Activated CD4-positive, alpha-beta T cell treated with anti-CD3 and anti-CD28 coated beads, Interleukin-2, amount 10 ng/mL, durations not matched to agents 24 days and 14 days (primary cell): ENCODE results near the gene MAFB. TPM values are rescaled to one million over a fixed set of nuclear protein-coding genes. Genes with fewer than 3 reads are reported as not detected.
A peak's percentile ranks its signal among the peaks of the same experiment; 100 is the strongest.
"Not testable (repeated sequence)": the region's sequence is repeated elsewhere in the genome, so short reads cannot be mapped to it uniquely, and the experiment has no call there.

Experiments
- DNase-seq: peaks from one replicate; pipeline ENCODE4 v3.0.0; 2022
- H3K27ac Mint-ChIP-seq: one replicate; pipeline ENCODE4 v1.8.0; 2022; ENCODE audit warnings: mild to moderate bottlenecking, mixed read lengths
- H3K27me3 Mint-ChIP-seq: one replicate; pipeline ENCODE4 v1.8.0; 2022; ENCODE audit warnings: mixed read lengths
- H3K36me3 Mint-ChIP-seq: one replicate; pipeline ENCODE4 v1.8.0; 2022; ENCODE audit warnings: low read depth, mild to moderate bottlenecking, mixed read lengths
- H3K4me1 Mint-ChIP-seq: one replicate; pipeline ENCODE4 v1.8.0; 2021; ENCODE audit warnings: mixed read lengths
- H3K4me3 Mint-ChIP-seq: one replicate; pipeline ENCODE4 v1.8.0; 2022; ENCODE audit warnings: mild to moderate bottlenecking, moderate library complexity, mixed read lengths
- H3K9me3 Mint-ChIP-seq: one replicate; pipeline ENCODE4 v1.8.0; 2021; ENCODE audit warnings: mixed read lengths
- intact Hi-C: fragments of 100-400 bp; cut with micrococcal nuclease; formaldehyde crosslinking; loops from one replicate; pipeline ENCODE4 v1.15.1; 2023
- total RNA-seq: library from RNA; stranded (reverse); gene quantifications from 2 replicates; pipeline ENCODE4 v1.2.3, GENCODE V29; 2022

The MAFB gene
- total RNA-seq, result 0.93 and 1.2 TPM in 2 replicates

- Mint-ChIP-seq H3K36me3 (no peaks in the 10 kb centered on the region), H3K27me3 (peaks cover 83% of the 10 kb centered on the region), H3K9me3 (no peaks in the 10 kb centered on the region), H3K4me1 (peaks cover 9% of the 10 kb centered on the region), H3K27ac (peak within 1 kb of the TSS; percentile 20), H3K4me3 (peak within 1 kb of the TSS; percentile 77)
- DNase-seq, result peak; percentile 79
- intact Hi-C loops, result no loop called here
These were observed at the start of gene MAFB for GRCh38 chr20:40689100-40689942. MAFB (minus strand) TSS chr20:40689236; CDS start chr20:40688850, 386 bp downstream.

- H3K27me3 Mint-ChIP-seq, result peaks cover 10% of the 10 kb centered on the region
- H3K9me3 Mint-ChIP-seq, DNase-seq, H3K36me3 Mint-ChIP-seq, H3K4me1 Mint-ChIP-seq, intact Hi-C loops, H3K4me3 Mint-ChIP-seq, H3K27ac Mint-ChIP-seq: not testable (repeated sequence)
These were observed 47.4 kb upstream of the MAFB start for GRCh38 chr20:40736468-40736867.

- no peaks in the 10 kb centered on the region for H3K36me3 Mint-ChIP-seq
- H3K4me3 Mint-ChIP-seq, result no peak overlapping the region
- no peaks in the 10 kb centered on the region for H3K4me1 Mint-ChIP-seq
- no peaks in the 10 kb centered on the region for H3K9me3 Mint-ChIP-seq
- H3K27ac Mint-ChIP-seq, result no peak overlapping the region
- intact Hi-C loops, result no loop called here
- no peak for DNase-seq
- H3K27me3 Mint-ChIP-seq, result peaks cover 20% of the 10 kb centered on the region
These were observed 40.0 kb upstream of the MAFB start for GRCh38 chr20:40728996-40729395.

GRCh38 chr20:40728470-40728869, 39.4 kb upstream of the MAFB start:
- Mint-ChIP-seq H3K9me3 (no peaks in the 10 kb centered on the region), H3K4me1 (no peaks in the 10 kb centered on the region), H3K36me3 (no peaks in the 10 kb centered on the region), H3K27ac (no peak overlapping the region), H3K4me3 (no peak overlapping the region), H3K27me3 (peaks cover 15% of the 10 kb centered on the region)
- no peak for DNase-seq
- intact Hi-C loops, result no loop called here

GRCh38 chr20:40727960-40728359, 38.9 kb upstream of the MAFB start:
- no peak overlapping the region for H3K4me3 Mint-ChIP-seq
- no peaks in the 10 kb centered on the region for H3K9me3 Mint-ChIP-seq
- no peak overlapping the region for H3K27ac Mint-ChIP-seq
- DNase-seq, result no peak
- no peaks in the 10 kb centered on the region for H3K4me1 Mint-ChIP-seq
- H3K36me3 Mint-ChIP-seq, result no peaks in the 10 kb centered on the region
- intact Hi-C loops, result no loop called here
- peaks cover 14% of the 10 kb centered on the region for H3K27me3 Mint-ChIP-seq

GRCh38 chr20:40726776-40727175, 37.7 kb upstream of the MAFB start:
- Mint-ChIP-seq H3K27me3 (peaks cover 14% of the 10 kb centered on the region), H3K4me1 (no peaks in the 10 kb centered on the region), H3K27ac (no peak overlapping the region), H3K9me3 (no peaks in the 10 kb centered on the region), H3K4me3 (no peak overlapping the region), H3K36me3 (no peaks in the 10 kb centered on the region)
- DNase-seq, result no peak
- intact Hi-C loops, result no loop called here

- peaks cover 10% of the 10 kb centered on the region for H3K27me3 Mint-ChIP-seq
- intact Hi-C loops, result no loop called here
- no peak overlapping the region for H3K27ac Mint-ChIP-seq
- H3K4me3 Mint-ChIP-seq, result no peak overlapping the region
- H3K36me3 Mint-ChIP-seq, result no peaks in the 10 kb centered on the region
- no peaks in the 10 kb centered on the region for H3K4me1 Mint-ChIP-seq
- DNase-seq, result no peak
- no peaks in the 10 kb centered on the region for H3K9me3 Mint-ChIP-seq
These were observed 35.5 kb upstream of the MAFB start for GRCh38 chr20:40724566-40724965.

GRCh38 chr20:40720826-40721225, 31.8 kb upstream of the MAFB start:
- Mint-ChIP-seq H3K27ac (no peak overlapping the region), H3K4me1 (no peaks in the 10 kb centered on the region), H3K36me3 (no peaks in the 10 kb centered on the region), H3K4me3 (no peak overlapping the region), H3K9me3 (no peaks in the 10 kb centered on the region), H3K27me3 (no peaks in the 10 kb centered on the region)
- DNase-seq, result no peak
- intact Hi-C loops, result no loop called here

- intact Hi-C loops, result no loop called here
- DNase-seq, result no peak
- Mint-ChIP-seq H3K36me3 (no peaks in the 10 kb centered on the region), H3K4me1 (no peaks in the 10 kb centered on the region), H3K4me3 (no peak overlapping the region), H3K27me3 (no peaks in the 10 kb centered on the region), H3K27ac (no peak overlapping the region), H3K9me3 (no peaks in the 10 kb centered on the region)
These were observed 31.1 kb upstream of the MAFB start for GRCh38 chr20:40720099-40720498.

GRCh38 chr20:40718982-40719729, 30.1 kb upstream of the MAFB start:
- H3K36me3 Mint-ChIP-seq, result no peaks in the 10 kb centered on the region
- H3K9me3 Mint-ChIP-seq, result no peaks in the 10 kb centered on the region
- intact Hi-C loops, result no loop called here
- H3K4me3 Mint-ChIP-seq, result no peak overlapping the region
- H3K4me1 Mint-ChIP-seq, result no peaks in the 10 kb centered on the region
- H3K27ac Mint-ChIP-seq, result no peak overlapping the region
- no peaks in the 10 kb centered on the region for H3K27me3 Mint-ChIP-seq
- no peak for DNase-seq

GRCh38 chr20:40718214-40718977, 29.4 kb upstream of the MAFB start:
- DNase-seq, result no peak
- H3K27ac Mint-ChIP-seq, result no peak overlapping the region
- intact Hi-C loops, result no loop called here

GRCh38 chr20:40717343-40717865, 28.4 kb upstream of the MAFB start:
- H3K9me3 Mint-ChIP-seq, result no peaks in the 10 kb centered on the region
- no peak for DNase-seq
- H3K4me3 Mint-ChIP-seq, result no peak overlapping the region
- intact Hi-C loops, result no loop called here
- H3K36me3 Mint-ChIP-seq, result no peaks in the 10 kb centered on the region
- no peak overlapping the region for H3K27ac Mint-ChIP-seq
- no peaks in the 10 kb centered on the region for H3K4me1 Mint-ChIP-seq
- H3K27me3 Mint-ChIP-seq, result peaks cover 2% of the 10 kb centered on the region

More at GRCh38 chr20:40718214-40718977, 29.4 kb upstream of the MAFB start:
- H3K27me3 Mint-ChIP-seq, result peaks cover 2% of the 10 kb centered on the region
- H3K9me3 Mint-ChIP-seq, result no peaks in the 10 kb centered on the region
- no peak overlapping the region for H3K4me3 Mint-ChIP-seq
- no peaks in the 10 kb centered on the region for H3K36me3 Mint-ChIP-seq
- H3K4me1 Mint-ChIP-seq, result no peaks in the 10 kb centered on the region

- DNase-seq, result no peak
- Mint-ChIP-seq H3K4me1 (no peaks in the 10 kb centered on the region), H3K4me3 (no peak overlapping the region), H3K9me3 (no peaks in the 10 kb centered on the region), H3K36me3 (no peaks in the 10 kb centered on the region), H3K27me3 (peaks cover 2% of the 10 kb centered on the region), H3K27ac (no peak overlapping the region)
- intact Hi-C loops, result no loop called here
These were observed 26.5 kb upstream of the MAFB start for GRCh38 chr20:40715491-40715890.
